GM21576 (cell line): ENCODE results near the gene CXCL14.

Experiments used
- ATAC-seq: cut with Tn5 transposase; IDR thresholded peaks from one replicate; pipeline ENCODE4 v1.9.1; 2021; ENCODE audit warnings: mild to moderate bottlenecking, moderate library complexity; ENCODE audit not compliant: unreplicated experiment

CXCL14 gene

DNA sequence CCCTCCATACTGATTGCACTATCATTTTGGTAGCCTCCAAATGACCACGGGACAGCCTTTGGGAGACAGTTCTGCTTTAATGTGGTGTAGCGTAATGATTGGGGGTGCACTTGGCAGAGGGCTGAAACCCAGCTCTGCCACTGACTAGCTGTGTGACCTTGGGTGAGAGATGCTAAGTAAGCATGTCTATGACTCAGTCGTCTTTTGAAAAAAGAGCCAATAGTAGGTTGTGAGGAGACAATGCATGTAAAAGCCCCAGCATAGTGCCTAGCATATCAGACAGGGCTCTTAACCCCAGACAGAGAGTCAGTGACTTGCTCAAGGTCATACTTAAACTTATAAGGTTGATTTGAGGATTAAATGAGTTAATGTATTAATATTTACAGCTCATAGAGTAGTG lies 18.0 kb upstream of the CXCL14 start:
- ATAC-seq: no peak

DNA sequence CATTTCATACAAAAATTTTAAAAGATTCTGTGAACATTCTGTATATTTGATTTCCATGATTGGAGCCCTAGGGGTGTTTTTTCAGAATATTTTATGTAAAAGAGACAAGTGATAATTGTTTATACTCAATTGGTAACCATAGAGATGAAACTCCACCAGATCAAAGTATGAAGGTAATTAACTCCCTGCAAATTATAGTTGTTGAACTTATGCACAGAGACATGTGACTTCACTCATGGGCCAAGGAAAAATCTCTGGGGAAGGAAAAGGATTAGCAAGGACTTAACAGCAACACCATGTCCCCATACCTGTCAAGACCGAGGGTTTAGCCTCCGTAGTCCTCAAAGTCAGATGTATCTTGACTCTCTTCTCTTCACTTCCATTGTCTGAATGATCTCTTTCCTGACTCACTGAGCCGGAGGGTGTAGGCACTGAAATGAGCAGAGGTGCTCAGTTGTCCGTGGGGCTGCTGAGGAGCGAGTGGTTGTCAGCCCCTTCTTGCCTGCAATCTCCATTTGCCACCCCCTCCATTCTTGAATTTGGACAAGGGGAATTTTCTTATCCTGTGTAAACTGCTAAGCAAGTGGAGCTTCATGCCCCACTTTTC lies 17.5 kb upstream of the CXCL14 start:
- ATAC-seq: no peak

DNA sequence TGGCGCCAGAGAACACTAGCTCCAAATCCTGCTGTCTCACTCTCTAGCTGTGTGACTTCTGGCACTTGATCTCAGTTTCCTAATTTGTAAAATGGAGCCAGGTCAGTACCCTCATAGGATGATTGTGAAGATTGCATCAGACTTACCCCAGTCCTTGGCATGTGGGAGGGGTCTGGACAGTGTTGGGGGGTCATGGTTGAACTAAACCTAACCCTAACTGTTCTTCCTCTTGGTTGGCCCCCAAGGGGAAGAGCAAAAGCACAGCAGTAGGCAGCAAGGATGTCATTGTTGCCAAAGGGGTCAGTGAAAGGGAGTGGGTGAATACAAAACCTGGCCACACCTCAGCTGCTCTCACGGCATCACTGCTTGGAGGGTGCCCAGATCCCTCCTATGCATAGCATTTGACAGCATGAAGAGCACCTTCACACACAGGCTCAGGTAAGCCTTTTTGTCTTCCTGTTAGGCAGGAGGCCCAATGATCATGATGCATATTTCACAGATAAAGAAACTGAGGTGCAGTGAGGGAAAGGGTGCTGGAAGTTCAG lies 15.7 kb upstream of the CXCL14 start:
- ATAC-seq: no peak

DNA sequence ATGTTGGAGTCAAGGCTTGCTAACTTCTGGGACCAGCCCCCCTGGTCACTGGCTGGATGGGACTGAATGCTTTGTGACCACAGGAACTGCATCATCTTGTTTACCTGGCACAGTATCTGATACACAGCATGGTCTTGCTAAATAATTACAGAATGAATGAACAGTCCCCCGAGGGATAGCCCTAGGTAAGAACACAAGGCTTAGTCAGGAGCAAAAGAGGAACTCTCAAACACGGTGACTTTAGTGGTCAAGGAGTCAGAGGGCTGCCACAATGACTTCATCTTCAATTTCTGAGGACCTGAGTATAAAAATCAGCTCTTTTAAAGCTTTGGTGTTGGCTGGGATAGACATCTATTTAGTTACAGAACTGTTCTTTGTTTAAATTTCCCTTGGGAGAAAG lies 15.1 kb upstream of the CXCL14 start:
- no peak for ATAC-seq

DNA sequence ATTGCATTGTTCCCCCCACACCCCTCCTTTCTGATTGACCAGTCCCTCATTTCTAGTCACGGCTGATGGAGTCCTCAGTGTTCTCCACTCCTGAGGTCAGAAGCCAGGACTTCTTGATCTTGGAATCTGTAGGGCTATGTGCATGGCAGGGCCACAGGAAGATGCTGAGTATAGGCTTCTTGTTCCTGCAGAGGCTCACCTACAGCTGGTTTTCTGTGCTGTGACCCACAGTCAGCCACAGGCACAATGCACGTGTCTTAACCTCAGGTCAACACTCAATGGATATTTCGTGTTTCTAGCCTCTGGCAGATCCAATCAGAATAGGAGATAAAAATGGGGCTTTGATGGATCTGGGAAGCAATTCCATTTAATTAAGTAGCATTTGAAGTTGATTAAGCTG lies 14.3 kb upstream of the CXCL14 start:
- no peak for ATAC-seq

DNA sequence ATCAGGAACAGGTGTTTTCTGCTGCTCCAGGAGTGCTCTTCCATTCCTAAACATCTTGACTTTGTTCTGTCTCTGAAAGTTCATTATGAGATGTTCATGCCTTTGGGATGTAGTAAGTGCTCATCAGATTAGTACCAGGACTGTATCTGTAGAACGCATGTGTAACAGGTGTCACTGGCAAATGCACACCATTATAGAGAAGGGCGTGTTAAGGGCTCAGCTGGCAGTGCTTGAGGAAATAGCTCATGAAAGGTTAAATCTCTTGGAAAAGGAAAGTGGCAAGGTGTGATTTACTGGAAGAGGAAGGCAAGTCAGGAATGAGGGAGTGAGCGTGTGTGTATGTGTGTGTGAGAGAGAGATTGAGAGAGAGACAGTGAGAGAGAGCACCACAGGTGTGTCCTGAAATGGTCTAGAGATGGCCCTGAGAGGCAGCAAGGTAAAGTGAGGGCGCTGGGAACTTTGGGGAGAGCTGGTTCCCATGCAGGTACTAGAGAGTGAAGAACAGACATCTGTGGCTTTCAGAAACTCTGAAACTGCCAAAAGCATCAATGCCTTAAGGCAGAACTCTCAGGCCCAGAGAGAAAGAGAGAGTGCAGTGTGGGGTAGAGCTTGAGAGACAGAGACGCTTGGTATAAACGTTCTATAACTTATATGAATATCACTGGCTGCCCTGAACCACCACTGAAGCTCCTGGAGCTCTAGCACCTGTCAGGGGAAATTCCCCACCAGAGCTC lies 13.7 kb upstream of the CXCL14 start:
- ATAC-seq: no peak

DNA sequence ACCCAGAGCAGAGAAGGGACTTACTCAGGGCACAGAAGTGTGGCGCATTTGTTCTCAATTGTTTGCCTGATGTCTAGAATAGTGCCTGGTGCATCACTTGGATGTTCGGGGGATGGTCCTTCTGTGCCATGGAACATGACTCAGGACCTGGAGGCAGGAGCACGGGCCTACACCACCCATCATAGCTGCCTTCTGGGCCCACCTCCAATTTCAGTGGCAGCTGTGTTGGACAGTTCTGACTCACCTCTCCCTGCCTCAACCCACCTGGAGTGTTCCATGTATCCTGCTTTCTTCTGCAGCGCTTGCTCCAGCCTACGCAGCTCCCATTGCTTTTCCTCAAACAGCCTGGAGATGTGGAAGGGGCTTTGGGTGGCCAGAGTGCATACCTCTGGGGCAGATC lies 12.5 kb upstream of the CXCL14 start:
- ATAC-seq: no peak

DNA sequence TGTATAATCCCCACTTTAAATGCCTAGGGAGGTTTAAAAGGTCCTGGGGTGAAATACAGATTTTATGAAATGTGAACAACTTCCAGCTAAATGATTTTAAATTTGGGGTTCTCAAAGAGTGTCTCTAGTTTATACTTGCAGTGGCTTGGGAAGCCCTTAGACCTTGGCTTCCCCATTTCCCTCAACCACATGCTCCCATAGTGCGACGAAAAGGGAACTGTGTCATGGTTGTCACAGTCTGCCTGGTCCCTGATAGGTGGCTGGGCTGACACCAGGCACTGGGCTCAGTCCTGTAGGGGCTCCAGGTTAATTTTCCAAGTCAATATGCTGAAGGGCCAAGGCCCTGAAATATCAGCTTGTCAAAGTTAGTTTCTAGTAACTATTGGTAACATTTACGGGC lies 10.4 kb upstream of the CXCL14 start:
- ATAC-seq: no peak

DNA sequence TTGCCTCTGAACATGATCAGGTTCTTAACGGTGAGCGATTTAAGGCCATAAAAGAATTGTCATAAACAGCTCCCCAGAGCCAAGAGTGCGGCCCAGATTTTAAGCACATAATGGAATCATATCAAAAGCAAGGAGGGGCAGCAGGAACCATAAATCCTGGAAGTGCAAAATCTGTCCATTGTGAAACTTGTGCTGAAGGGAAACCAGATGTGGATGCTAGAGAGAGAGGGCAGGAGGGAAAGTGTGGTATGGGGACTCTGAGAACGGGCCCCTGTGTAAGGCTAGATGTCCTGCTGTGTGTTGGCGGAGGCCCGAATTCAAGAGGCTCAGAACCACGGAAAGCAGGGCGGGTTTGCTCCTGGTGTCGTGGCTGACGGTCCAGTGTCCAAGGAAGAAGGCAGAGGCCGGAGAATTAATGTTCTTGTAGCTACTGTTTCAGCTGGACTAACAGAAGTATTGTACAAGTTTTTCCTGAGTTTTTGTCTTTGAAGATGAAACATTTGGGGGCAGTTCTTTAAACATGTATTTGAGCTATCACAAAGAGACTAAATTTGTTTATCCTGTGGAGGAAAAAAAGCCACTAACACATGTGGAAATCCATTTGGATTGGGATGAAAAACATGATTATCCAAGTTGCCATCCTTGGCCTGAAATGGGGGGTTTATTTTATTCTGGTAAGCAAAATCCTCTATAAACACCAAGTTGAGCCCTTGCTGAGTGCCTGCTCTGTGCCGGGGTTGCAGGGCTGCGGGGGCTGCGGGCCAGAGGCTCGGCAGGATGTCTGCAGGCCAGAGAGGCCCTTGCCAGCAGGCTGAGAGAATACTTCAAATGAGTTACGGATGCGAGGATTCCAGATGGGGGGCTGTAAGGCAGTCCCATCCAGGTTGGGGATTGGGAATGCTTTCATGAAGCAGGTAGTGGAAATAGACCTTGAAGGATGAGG lies 9.2 kb upstream of the CXCL14 start:
- ATAC-seq: no peak

DNA sequence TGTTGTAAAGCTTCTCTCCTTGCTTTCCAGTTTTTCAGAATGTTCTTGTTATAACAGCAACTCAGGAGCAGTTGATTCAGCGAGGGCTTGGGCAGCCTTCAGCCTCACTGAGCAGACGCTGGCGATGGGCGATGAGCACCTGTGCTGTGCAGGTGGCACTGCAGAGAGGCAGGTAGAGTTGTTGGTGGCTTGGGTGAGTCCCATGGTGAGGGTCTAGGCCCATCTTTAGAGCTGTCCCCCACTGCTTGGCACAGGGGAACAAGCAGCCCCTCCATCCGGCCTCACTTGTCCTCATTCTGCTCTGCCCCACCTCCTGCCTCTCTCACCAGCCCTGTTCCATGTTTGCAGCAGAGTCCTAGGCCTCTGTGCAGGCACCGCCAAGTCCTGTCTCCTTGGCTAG lies 6.1 kb upstream of the CXCL14 start:
- ATAC-seq: no peak

DNA sequence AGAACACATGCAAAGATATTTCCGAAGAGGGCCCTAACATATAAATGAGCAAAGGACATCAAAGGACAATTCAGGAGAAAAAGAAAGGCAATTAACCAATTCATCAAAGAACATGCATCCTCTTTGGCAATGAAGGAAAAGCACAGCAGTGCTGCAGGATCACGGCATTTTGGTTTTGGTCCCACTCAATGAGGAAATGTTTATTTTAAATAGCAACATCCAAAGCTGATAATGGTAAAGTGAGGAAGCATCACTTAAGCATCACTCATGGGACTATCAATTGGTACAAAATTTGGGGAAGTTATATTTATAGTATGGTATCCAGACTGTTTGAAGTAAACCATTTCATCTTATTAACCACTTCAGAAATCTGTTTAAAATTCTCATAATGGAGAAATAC lies 5.5 kb upstream of the CXCL14 start:
- ATAC-seq: no peak

DNA sequence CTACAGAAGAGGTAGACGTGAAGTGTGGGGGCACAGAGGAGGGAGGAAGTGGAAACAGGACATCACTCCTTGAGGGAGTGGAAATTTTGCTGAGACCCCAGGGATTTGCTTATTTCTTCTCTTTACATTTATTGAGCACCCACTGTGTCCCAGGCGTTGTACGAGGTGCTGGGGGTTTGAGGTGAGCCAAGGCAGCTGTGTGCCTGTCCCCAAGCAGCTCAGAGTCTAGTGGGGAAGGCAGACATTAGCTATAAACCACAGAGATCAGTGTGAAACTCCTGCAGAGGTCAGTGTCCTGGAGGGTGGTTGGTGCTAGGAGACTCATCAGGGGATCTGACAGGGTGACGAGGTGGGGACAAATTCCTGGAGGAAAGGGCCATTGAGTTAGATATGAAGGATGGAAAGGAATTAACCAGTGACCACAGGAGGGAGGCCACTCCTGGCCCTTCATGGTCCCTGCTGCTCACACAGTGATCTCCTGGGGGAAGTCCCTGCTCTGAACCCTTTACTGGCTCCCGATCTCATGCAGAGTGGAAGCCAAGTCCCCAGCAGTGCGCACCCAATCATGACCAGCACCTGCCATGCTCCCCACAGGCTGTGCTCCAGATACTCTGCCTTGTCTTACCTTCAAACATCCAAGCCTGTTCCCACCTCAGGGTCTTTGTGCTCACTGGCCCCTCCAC lies 3.4 kb upstream of the CXCL14 start:
- no peak for ATAC-seq

DNA sequence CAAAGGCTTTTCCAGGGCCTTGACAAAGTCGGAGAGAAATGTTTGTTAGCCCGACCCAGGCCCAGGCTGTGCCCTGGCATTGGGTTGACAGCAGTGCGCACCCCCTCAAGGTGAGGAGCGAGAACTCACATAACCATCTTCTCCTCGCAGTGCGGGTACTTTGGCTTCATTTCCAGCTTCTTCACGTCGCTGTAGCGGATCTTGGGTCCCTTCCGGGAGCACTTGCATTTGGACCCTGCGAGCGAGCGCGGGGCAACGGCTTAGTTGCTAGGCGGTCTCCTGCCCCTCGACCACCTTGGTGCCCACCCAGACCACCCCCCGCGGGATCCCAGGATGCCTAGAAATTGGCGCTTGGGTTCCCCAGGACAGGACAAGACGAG lies 496 bp downstream of the CXCL14 start:
- no peak for ATAC-seq

DNA sequence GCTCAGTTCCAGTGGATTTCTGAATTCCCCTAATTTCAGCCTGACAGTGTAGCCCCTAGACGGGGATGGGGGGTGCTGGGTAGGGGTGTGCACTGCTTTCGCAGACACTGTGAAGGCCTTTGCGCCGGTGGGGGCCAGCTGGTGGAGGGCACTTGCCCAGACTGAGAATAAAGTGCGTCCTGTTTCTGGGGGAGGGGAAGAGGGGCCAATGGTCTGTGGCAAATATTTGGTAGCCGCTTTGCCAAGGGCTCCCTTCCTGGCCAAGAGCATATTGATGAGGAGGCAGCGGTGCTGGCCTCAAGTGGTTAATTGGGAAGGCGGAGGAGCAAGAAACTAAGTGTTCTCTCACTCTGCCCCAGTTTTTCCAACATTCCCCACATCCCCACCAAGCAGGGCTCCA lies 1.4 kb downstream of the CXCL14 start:
- no peak for ATAC-seq

DNA sequence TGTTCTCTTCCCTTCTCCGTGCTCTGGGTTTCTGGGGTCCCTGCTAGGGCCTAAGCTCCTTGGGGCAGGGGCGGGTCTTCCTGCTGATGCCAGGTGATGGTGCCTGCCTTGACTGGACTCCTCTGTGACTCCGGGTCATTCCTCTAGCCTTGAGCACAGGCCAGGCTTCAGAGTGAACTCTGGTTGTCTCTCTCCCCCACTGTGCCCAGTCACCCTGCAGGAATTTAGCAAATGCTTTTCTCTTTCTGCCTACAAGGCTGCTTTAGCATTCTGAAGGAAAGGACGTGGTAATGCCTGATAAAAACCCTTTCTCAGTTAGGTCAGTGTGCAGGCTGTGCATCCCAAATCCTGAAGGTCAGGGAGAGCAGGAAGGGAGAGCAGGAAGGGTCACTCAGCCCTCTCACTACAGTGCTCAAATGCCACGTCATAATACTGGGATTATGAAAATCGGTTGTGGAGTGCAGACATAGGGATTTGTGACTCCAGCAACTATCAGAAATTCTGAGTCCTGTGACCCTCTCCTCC lies 2.7 kb downstream of the CXCL14 start:
- ATAC-seq: no peak

DNA sequence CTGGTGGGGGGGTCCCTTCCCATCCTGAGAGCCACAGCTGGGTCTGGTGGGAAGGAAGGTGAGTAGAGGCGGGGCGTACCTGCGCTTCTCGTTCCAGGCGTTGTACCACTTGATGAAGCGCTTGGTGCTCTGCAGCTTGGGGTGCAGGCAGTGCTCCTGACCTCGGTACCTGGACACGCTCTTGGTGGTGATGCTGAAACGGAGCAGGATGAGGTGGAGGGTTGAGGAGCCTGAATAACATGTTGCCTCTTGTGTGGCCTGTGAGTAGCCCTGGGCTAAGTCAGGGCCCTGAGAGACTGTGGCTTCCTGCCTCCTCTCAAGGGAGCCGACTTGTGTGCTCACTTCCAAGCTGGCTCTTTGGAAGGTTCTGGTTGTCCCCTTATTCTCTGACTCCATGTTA lies 4.3 kb downstream of the CXCL14 start:
- ATAC-seq: no peak

DNA sequence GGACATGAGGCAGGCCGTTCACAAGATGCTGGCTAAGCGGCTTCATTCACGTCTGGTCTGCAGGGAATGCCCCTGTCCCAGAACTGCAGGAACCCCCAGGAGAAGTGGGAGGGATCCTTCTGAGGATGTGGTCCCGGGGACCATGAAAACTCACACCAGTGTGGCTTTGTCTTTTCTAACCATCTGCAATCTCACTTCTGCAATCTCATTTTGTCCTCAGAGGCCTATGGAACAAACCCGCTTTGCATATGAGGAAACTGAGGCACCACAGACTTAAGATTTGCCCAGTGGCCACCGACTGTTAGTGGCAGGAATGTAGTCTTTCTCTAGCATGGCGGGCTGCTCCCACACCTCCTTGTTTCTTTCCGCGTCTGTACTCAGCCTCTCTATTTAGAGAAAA lies 6.9 kb downstream of the CXCL14 start:
- no peak for ATAC-seq

DNA sequence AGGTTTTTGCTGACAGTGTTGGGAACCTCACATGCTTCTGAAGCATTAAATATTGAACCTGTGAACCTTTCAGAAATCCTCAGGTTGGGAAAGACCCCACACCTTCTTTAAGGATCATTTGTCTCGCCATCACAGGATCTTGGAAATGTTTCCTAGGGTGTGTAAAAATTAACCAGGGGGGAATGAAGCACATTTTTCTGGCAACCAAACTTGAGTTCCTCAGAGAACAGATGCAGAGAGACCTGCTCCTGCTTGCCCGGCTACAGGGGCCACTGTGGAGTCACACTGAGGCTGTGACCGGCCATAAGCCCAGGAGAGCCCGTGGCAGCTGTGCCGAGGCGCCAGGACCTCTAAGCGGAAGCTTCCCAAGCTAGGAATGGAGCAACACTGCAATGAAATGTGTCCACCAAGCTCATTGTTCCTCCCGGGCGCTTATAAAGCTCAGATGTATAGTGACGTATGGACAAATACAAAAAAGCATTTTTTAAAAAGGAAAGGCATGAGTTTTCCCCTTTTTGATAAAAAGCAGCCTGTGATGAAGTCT lies 7.7 kb downstream of the CXCL14 start:
- no peak for ATAC-seq

DNA sequence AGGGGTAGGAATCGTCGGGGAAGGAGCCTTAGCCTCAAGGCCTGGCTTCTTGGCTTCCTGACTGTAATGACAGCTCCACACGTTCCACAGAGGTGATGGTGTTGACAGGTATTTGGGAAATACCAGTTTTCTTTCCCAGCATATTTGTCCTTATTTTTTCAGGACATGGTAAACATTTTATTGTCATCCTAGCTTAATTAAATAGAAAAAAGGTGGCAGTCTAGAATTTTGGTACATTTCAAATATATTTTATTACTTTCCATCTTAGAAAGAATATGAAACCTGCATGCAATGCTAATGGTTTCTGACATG lies 8.4 kb downstream of the CXCL14 start:
- ATAC-seq: no peak

DNA sequence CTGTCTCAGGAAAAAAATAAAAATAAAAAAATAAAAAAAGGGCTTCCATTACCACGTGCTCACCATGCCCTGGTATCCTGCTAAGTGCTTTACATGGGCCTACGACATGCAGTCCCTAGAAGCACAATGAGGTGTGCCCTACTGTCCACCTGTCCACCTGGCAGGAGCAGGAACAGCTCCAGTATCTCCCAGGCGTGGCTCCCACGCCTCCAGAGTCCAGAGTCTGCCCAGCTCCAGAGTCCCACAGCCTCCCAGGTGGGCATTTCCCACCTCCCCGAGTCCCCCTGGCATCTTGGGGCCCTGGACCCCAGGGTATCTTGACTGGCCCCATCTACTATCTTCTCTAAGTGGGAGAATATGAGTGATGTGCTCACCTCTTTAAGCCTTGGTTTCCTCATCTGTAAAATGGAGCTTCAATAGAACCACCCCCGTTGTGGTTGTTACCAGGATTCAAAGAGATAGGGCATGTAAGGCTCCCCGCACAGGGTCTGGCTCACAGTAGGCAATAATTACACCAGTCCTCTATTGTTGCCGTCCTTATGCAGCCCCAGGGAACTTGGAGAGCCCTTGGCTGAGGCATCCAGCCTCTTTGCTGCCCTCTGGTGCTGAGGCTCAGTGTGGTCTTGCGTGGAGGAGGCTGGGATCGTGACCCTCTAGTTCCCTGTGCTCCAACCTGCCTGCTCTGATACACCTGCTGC lies 8.9 kb downstream of the CXCL14 start:
- ATAC-seq: no peak
